H1 (cell line): ENCODE data around the gene COL4A2.

Source experiments
- ATF3 ChIP-seq: IDR thresholded peaks from 2 replicates; pipeline ENCODE4 v1.6.1; 2011; ENCODE audit warnings: low read depth, mild to moderate bottlenecking, low read length; ENCODE audit not compliant: insufficient read depth
- MAX ChIP-seq: IDR thresholded peaks from 2 replicates; pipeline ENCODE4 v1.6.1; 2012; ENCODE audit warnings: inconsistent platforms

- TF ChIP-seq ATF3 (no peak), MAX (no peak)
These were observed 92.7 kb downstream of the COL4A2 start for GRCh38 chr13:110399801-110400200.
